LHCN-M2 (cell line): ENCODE data around the gene TRMT10A. TPM values are rescaled to one million over a fixed set of nuclear protein-coding genes. Genes with fewer than 3 reads are reported as not detected.
"Not testable (repeated sequence)": the region's sequence is repeated elsewhere in the genome, so short reads cannot be mapped to it uniquely, and the experiment has no call there.

Experiments
- DNase-seq: peaks from one replicate; pipeline ENCODE4 v3.0.0-alpha.2; 2012; ENCODE audit warnings: low read depth
- total RNA-seq: library from RNA; depleted of rRNA; stranded (reverse); fragments of >200 nt; gene quantifications from 2 replicates; pipeline ENCODE4 v1.2.3, GENCODE V29; 2014; rRNA removed

Gene TRMT10A
- total RNA-seq, 1 experiment from 2014 or later: 6.0 TPM

DNA sequence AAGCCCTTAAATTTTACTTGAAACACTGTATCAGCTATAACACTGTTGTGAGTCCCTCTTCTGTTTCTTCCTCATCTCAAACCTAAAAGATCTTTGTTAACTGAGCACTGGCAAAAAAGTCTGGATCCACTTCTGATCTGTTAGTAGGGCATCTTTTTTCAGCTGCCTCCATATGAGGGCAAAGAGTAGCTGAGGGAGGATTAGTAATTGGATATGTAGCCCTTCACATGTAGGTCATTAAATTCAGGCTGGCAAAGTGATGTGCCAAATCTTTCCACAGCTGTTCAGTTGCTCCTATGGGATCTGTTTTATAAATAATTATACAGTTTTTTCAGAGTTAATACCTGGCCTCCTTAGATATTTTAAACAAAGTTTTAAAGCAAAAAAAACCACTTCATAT, 1.1 kb upstream of the TRMT10A start:
- DNase-seq: peak; percentile 26

DNA sequence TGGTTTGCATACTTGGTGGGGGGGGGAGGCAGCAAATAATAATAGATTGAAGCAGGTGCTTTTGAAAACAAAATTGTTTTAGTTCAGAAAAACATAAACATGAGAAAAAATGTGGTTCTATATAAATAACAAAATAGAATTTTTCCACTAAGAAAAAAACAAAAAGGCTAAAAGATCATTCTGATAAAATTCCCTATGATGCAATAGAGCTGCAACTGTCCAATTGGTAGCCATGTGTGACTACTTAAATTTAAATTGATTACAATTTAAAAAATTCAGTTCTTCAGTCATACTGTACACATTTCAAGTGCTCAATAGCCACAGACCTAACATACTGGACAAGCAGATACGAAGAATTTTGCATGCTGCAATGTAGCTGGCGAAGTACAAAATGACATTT, 11.0 kb downstream of the TRMT10A start:
- no peak for DNase-seq

DNA sequence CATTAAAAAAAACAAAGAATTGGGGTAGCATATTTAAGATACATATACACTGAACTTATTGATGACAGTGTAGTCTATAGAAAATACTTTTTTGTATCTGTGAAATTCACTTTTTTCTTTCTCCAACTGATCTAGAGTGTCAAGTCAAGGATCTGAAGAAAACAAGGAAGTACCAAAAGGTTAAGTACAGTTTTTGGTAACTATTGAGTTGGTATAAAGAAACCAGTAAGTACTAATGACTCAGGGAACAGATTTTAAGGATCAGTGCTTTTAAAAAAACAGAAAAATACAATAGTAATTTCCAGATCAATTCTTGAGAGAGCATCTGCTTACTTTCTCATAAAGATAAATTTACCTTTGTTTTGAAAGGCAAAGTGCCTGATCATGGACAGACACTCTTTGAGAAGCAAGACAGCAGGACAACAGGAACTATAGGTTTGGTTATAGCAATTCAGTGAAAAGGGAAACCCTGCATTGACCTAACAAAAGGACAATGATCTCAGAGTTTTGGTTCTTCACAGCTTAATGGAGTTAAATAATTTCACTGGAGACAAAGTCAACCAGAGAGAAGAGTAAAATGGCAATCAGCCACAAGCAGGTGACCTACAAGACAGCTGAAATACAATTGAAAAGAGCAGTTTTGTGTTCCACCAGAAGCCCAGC, 23.4 kb downstream of the TRMT10A start:
- DNase-seq: no peak

DNA sequence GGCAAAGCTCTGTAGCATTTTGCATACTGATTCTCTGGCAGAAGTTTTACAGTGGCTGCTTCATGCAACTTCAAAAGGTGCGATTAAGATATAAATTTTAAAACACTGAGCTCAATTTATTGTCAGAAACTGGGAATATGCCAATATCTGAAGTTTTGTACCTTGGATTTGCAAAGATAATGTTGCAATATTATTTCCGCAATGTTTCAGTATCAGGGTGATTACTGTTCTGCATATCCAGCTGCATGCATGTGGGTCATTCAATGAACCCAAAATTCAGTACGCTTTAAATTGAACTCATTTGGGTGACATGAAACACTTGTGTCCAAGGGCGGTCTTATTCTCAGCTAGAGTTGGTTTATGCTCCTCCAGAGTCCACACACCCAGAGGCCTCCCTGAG, 26.2 kb downstream of the TRMT10A start:
- DNase-seq: no peak

DNA sequence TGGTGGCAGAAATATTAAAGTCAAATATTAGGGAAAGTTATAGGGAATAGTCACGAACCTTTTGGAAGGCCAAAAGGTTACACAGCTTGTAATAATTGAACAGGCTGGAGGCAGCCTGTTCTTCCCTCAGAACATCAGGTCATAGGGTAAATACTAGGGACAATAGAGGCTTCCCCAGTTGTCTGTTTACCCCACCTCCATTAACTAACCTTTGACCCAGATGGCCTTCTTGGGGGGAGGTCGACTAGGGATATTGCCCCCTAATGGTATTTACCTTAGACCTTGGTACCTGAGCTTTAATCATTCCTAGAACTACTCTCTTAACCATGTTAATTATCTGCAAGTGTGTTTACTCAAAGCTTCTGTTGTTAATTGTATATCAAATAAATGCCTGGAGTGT, 27.0 kb downstream of the TRMT10A start:
- no peak for DNase-seq

DNA sequence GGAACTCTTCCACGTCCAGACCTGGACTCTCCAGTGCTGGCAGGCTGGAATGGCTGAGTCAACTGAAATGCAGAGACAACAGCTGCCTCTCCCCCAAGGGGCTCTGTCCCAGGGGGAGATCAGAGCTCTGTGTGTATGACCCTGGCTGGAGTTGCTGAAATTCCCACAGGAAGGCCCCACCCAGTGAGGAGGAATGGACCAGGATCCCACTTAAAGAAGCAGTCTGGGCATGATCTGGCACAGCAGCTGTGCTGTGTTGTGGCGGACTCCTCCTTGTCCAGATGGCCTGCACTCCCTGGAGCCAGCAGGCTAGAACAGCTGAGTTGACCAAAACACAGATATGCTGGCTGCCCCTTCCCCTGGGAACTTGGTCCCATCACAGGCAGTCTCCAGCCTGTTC, 27.6 kb downstream of the TRMT10A start:
- peak; percentile 88 for DNase-seq

DNA sequence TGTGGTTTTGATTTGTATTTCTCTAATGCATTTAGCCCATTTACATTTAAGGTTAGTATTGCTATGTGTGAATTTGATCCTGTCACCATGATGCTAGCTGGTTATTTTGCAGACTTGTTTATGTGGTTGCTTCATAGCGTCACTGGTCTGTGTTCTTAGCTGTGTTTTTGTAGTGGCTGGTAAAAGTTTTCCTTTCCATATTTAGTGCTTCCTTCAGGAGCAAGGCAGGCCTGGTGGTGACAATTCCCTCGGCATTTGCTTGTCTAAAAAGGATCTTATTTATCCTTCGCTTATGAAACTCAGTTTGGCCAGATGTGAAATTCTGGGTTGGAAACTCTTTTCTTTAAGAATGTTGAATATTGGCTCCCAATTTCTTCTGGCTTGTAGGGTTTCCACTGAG, 29.1 kb downstream of the TRMT10A start:
- not testable (repeated sequence) for DNase-seq

DNA sequence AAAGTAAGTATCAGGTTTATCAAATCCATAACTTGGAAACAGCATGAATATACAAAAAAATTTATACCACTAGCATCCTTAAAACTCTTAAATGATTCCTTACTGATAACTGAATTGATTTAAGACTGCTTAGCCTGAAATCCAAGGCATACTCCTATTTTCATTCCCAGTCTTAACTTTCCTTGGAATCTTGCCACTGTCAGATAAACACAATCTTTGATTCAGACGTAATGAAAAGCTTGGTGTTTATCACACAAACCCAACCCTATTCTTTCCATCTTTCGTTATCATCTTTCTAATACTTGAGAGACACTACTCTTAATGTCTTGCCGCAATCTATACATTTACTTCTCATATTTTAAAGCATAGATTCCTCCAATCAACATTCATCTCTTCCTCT, 33.9 kb downstream of the TRMT10A start:
- no peak for DNase-seq

DNA sequence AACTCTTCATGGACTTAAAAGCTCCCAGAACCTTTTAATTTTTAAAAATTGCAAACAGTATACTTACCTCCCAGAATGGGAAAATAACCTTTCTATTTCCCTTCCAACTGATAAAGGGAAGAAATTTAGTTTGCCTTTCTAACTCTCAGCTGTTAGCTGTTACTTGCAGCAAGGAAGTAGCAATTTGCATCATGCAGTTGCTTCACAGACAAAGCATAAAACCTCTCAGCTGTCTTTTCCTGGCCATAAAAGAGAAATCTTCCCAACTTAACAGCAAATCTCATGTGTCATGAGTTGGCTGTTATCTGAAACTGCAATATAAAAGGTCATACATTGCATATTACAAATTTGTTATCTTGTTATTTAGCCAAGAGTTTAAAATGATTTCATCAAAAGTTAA, 34.6 kb downstream of the TRMT10A start:
- DNase-seq: peak; percentile 55

DNA sequence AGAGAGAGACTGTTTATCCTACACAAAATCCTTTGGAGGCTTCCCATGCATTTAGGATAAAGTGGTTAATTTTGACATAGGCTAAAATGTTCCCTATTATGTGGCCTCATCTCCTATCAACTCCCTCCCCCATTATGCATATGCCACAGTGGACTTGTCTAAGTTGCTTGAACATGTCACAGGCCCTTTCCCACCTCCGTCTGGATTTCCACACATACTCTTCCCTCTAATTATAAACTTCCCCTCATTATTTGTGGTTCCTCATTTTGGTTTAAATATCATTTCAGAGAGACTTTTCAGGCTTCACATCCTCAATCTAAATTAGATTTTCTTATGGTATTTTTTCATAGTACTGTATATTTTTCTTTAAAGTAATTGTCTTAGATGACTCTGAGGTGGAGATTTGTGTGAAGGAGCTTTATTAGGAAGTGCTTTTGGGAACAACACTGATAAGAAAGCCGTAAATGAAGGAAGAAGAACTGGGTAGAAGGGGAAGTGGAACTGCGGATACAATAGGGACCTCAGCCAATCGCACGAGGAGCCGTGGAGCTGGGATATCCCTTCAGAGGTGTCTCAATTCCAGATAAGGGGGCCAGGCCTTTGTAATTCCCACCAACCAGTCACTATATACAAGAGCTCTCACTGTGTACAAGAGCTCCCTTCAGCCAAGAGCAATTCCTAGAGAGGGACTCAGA, 45.1 kb downstream of the TRMT10A start:
- no peak for DNase-seq

DNA sequence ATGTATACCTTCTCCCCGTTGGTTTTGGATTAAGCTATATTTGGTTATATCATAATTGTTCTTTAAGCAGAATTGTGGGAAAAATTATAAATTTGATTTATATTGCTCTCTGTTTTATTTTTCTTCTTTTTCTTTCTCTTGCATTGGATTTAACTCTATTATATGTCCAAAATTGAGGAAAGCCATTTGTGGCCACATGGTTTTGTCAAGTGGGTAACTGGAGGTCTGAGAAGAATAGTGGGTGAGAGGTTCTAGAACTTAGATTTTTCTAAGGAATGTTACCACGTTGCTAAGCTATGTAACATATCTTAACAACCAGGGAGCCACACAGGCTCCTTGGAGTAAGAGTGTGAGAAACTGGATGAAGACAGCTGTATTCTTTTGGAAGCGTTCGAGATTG, 53.1 kb downstream of the TRMT10A start, which contains the start of gene C4orf17:
TSS of gene C4orf17 (plus strand) at position 301 of the 400 bp plus-strand sequence. CDS start 2,061 bp downstream, outside the sequence.
- no peak for DNase-seq

DNA sequence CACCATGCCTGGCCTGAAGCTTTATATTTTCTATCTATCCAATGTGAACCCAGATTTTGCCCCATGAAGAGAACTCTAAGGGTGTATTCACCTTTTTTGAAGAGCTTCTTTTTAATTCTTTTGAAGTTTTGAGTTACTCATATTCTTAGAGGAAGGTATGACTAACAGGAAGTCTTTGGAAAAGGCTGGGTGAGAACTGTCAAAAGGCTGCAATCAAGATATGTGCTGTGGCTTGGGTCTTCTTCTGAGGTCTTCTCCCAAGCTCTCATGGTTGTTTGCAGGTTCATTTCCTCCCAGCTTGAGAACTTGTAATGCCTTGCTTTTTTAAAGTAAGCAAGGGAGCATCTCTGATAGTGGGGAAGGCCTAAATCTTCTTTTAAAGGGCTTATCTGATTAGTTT, 56.1 kb downstream of the TRMT10A start:
- DNase-seq: no peak

DNA sequence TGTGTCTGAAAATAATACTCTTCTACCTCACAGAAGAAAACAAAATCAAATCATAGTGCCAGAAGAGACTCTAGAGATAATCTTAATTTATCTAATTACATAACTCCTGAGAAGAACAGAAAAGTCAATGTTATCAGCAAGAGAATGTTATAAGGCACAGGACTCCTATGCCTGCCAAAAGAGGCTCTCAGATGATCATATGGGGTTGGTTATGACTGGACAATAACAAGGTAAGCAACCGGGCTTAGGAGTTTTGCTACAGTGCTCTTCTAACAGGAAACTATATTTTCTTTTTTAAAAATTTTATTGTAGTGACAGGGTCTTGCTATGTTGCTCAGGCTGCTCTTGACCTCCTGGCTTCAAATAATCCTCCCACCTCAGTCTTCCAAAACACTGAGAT, 56.5 kb downstream of the TRMT10A start:
- DNase-seq: no peak

DNA sequence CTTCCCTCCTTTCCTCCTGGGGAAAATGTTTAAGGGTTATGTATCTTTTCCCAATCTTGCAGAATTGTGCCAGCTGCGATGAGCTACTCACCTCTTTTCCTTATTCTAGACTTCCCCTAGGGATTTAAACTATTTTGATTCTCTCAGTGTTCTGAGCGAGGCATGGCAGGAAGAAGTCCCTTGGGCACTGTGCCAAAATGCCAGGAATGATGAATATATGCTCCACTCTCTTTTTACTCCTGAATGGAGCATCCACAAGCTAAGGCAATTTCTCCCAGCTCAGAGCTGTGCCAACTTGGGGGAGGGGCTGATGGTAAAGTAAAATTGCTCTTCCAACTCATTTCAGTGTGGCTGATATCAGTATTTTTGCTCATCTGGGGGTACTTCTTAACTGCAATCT, 57.1 kb downstream of the TRMT10A start:
- peak; percentile 48 for DNase-seq

DNA sequence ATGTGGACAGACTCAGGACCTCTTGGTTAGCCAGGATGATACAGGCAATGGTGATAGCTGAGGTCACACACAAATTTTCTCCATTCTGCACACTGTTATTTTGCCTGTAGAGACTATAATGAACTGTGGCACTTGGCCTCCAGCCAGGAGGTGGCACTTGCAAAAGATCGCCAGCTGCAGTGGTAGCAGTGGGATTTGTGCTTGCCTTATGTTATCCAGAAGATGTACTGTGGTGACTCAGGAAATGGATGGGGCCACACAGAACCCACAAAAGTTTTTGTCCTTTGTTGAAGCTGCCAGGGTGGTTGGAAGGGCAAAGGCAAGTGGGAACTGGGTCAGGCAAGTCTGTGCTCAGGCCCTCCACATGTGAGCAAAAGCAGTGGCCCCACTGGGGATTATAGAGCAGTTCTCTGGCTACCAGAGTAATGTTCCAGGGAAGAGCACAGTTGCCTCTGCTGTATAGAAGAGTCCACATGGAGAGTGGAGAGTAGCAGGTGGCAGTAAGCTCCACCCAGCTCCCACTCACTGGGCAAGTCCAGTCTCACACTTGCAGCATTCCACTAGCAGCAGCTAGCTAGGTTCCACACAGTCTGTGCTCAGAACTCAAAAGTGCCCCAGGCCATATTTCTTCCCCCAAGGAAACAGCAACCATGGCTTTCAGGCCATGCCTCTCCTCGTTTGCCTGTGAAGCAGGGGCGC, 58.9 kb downstream of the TRMT10A start:
- DNase-seq: peak; percentile 29

Other genes starting within 250 kb of the TRMT10A start
- not detected in 2 replicates for gene ADH1B, start 242.6 kb downstream of the TRMT10A start, total RNA-seq
- not detected in 2 replicates for gene ADH1C, start 211.3 kb downstream of the TRMT10A start, total RNA-seq
- gene ADH7, start 128.7 kb downstream of the TRMT10A start, total RNA-seq: not detected in 2 replicates
- gene C4orf17, start 53.0 kb downstream of the TRMT10A start, total RNA-seq: not detected in 2 replicates
- 0.06 TPM in 1 of 2 replicates, not detected in the other for gene MTTP, start 10.8 kb upstream of the TRMT10A start, total RNA-seq
- gene C4orf54, start 93.8 kb upstream of the TRMT10A start, total RNA-seq: 0.19 and 0.29 TPM in 2 replicates